Raji (cell line): ENCODE data around the gene IFT81.

Experiments
- POLR2A ChIP-seq: IDR thresholded peaks from 2 replicates; pipeline ENCODE4 v1.6.1; 2011; ENCODE audit warnings: low read depth, low read length, control low read depth; ENCODE audit not compliant: insufficient read depth

The IFT81 gene

DNA sequence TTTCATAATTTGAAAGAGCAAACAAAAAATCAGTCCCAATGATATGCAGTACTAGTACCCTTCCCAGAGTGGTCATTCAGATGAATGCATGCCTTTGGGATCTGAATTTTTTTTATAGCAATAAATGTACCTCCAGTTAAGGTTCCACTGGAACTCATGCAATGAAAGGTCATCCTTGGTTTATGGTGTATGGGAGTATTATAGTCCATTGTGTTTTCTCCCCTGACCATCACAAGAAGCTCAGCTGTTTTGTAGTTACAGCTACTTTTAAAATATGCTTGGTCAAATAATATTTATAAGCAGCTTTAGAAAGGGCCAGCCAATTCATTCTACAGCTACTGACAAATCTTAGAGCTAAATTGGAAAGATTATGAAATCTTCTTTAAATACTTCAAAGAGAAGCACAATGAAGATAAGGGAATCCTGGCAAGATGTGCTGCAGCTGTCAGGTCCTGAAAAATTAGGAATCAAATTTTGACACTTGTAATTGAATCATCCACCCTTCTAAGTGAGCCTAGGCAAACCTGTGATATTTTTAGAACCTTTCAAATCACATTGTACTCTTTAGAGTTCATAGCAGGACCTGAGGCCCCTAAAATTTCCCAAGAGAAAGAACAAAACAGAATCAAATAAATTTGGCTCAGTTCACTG, 46.5 kb downstream of the IFT81 start:
- no peak for TF ChIP-seq POLR2A

- TF ChIP-seq POLR2A, result no peak
Observed at GRCh38 chr12:110171186-110171538, 47.0 kb downstream of the IFT81 start.

DNA sequence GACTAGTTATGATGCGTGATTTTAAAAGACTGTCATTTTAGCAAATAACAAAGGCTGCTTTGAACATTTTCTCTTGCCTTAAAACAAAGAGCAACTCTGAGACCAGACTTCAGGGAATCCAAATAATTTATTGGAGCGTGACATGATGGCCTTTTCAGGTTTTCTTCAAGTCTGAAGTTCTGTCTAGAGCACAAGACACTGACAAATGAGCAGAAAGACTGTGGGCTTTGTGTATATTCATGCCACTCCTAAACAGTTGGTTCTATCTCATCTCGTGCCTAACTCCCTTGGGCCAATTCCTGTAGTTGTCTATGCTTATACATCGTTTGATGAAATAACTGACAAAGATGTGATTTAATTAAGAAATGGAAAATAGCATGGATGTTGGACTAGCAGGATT, 47.5 kb downstream of the IFT81 start:
- TF ChIP-seq POLR2A, result no peak

DNA sequence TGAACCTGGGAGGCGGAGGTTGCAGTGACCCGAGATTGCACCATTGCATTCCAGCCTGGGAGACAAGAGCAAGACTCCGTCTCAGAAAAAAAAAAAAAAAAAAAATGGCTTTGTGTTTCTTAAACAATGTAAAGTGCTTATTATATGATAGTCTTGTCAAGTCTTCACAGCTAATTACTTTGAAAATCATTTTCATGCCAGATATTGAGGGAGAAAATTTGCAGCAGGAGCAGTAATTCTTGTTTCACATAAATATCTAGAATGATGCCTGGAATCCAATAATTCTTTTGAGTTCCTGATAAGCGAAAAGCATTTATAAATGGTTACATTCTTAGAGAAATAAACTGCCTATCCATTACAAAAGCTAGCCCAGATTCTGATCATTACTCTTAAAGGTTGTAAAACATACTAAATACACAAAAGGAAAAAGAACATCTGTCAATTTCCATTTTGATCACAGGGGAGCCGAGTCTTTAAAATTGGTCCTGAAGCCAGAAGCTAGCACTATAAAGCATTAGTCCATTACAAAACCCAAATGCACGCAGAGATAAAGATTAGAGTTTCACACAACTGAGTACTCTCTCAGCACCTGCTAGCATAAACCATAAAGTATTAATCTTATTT, 50.3 kb downstream of the IFT81 start:
- no peak for TF ChIP-seq POLR2A

DNA sequence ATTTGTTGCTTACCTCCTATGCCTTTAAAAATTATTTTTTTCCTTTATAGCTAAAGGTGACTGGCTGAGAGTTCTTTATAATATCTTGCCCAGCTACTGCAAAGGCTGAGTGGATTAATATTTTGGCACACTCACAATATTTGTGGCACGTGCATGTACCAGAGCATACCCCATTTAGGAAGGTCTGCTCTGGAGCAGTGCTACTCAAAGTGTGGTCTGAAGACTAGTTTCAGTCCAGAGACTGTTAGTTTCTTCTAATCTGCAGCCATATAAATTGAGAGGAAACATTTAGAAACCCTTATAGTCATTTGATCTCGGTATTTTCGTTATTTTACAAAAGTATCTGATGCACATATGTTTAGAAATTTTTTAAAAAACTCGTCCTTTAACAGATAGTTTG, 51.0 kb downstream of the IFT81 start:
- TF ChIP-seq POLR2A, result no peak

DNA sequence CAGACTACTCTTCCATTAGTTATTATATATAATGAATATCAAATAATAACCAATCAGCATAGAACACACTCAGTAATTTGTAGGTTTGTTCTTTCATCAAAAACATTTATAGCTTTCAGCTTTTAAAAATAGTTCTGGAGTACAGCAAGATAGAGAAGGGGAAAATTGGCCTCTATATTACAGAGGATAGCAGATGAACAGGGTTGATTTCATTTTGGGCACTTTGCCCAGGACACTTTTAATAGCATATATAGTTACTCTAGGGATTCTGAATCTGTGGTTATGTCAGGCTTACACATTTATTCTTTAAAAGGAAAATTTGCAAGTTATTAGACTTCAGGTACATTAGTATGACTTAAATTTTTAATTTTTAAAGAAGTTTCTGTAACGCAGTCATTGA, 52.6 kb downstream of the IFT81 start:
- no peak for TF ChIP-seq POLR2A

GRCh38 chr12:110179291-110179690, 55.1 kb downstream of the IFT81 start:
- no peak for TF ChIP-seq POLR2A

GRCh38 chr12:110180591-110181005, 56.4 kb downstream of the IFT81 start:
- no peak for TF ChIP-seq POLR2A

GRCh38 chr12:110182281-110182680, 58.1 kb downstream of the IFT81 start:
- no peak for TF ChIP-seq POLR2A

DNA sequence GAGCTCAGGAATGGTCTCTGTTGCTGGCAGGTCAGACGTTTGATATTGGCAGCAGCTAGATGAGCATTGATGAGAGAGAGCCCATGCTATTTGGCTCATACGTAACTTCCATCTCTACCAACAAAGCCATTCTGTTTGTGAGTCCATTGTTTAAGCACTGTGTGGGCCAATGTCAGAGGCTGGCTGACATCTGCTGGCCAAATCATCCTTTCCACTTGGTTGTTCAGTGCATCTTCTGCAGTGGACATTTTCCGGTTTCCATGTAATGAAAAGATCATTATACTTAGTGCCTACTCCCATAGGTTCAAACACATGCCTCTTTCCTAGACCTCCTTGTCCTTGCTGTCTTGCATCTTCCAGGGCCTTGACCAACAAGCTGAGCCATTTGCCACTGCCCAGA, 59.2 kb downstream of the IFT81 start:
- no peak for TF ChIP-seq POLR2A

DNA sequence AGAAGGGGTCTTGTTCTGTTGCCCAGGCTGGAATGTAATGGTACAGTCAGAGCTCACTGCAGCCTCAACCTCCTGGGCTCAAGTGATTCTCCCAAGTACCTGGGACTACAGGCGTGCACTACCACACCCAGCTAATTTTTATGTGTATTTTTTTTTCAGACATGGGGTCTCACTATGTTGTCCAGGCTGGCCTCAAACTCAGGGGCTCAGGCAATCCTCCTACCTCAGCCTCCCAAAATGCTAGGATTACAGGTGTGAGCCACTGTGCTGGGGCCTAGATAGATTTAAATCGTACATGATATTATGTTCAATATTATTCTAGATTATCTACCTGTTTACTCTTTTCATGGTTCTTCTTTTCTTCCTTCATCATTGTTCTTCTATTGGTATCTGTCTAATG, 61.5 kb downstream of the IFT81 start:
- no peak for TF ChIP-seq POLR2A

GRCh38 chr12:110186059-110186458, 61.9 kb downstream of the IFT81 start:
- no peak for TF ChIP-seq POLR2A

DNA sequence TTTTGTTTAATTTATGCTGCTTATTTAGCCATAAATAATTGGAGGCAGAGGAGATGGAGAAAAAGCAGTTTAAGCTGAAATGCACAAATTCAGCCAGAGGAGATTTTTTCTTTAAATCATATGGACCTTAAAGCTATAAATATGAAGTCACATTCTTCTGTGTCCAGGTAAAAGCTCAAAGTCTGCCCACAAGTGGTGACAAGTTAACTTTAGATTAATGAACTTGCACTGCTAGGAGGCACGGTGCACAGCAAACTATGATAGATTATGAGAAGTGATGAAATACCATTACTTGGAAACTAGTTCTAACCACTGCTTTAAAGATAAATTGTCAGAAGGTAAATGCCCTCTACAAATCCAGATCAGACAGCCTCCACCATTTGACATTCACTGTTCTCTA, 69.0 kb downstream of the IFT81 start:
- no peak for TF ChIP-seq POLR2A

DNA sequence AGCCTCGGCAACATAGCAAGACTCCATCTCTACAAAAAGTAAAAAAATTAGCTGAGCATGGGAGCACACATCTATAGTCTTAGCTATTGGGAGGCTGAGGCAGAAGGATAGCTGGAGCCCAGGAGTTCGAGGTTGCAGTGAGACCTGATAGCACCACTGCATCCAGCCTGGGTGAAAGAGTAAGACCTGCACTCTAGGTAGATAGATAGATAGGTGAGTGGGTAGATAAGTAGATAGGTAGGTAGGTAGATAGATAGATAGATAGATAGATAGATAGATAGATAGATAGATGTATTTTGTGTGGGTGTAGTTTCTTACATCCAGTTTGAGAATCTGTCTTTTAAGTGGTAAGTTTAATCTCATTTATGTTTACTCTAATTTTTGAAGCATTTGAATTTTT, 72.8 kb downstream of the IFT81 start:
- no peak for TF ChIP-seq POLR2A

- TF ChIP-seq POLR2A, result no peak
Observed at GRCh38 chr12:110198386-110198785, 74.2 kb downstream of the IFT81 start.

DNA sequence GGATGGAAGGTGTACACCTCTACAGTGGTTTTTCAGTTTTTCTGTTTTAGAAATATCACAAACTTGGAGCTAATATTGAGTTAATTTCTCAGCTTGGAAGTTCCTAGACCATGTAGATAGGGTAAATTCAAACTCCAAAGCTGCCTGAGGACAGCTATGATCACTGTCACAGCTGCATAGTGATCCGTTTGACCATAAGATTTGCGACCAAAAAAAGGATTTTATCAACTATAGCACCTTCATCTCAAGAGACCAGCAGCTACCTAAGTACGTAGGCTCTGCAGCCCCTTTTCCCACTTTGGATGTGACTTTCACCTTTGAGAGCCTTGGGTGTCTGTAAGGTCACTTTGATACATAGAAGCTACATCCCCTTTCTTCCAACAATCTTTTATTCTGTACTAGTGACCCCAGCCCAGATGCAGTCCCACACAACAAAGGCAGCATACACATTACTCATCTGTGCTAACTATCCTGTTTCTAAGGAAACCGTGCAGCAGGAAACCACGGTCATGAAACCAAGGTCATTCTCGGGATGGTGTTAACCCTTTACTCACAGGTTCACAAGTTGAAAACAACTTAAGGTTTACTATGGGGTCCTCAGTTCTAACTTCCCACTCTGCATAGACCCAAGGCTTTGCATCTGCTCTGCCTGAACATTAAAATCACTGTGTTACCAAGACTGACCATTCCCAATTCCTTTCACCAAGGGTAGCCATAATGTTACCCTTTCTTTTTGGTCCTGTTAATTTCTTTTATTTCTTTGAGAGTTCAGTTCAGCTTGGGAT, 75.4 kb downstream of the IFT81 start:
- no peak for TF ChIP-seq POLR2A
